Panc1 (cell line): ENCODE data around the gene IAPP. TPM values are rescaled to one million over a fixed set of nuclear protein-coding genes. Genes with fewer than 3 reads are reported as not detected.
"Not testable (repeated sequence)": the region's sequence is repeated elsewhere in the genome, so short reads cannot be mapped to it uniquely, and the experiment has no call there.

Experiments used
- ATAC-seq: fragments of 200-7000 bp; cut with Tn5 transposase; 2 replicates; pipeline ENCODE4 v1.9.1; 2020; ENCODE audit warnings: mild to moderate bottlenecking, moderate library complexity
- BruUV-seq: library from RNA; stranded (reverse); fragments of 400-500 nt; replicated peaks from 2 replicates; lab custom pipeline; 2021; lab: Mats Ljungman, UMichigan
- CTCF ChIA-PET: fragments of 300-600 bp; sonication (Branson Sonifier 250); formaldehyde crosslinking; loops from one replicate; lab custom pipeline; 2022; ENCODE audit warnings: antibody characterized with exemption; lab: Charles Lee
- POLR2A ChIA-PET: fragments of 300-600 bp; sonication (Branson Sonifier 250); formaldehyde crosslinking; loops from one replicate; lab custom pipeline; 2022; ENCODE audit warnings: antibody characterized with exemption; lab: Charles Lee
- DNase-seq: peaks from one replicate; pipeline ENCODE4 v3.0.0-alpha.2; 2010; ENCODE audit warnings: low read depth, low spot score
- H3K27ac ChIP-seq: 2 replicates; pipeline ENCODE4 v1.5.1; 2011; ENCODE audit warnings: mild to moderate bottlenecking, low read length, inconsistent platforms
- H3K27me3 ChIP-seq: fragments of 200-500 bp; sonication (Bioruptor generic); 2 replicates; pipeline ENCODE4 v1.6.0; 2014; ENCODE audit warnings: low read length, inconsistent platforms; ENCODE audit not compliant: control insufficient read depth, insufficient read depth
- H3K36me3 ChIP-seq: fragments of 200-500 bp; sonication (Bioruptor generic); 2 replicates; pipeline ENCODE4 v1.5.1; 2014; ENCODE audit warnings: inconsistent platforms, mild to moderate bottlenecking, low read length, moderate library complexity; ENCODE audit not compliant: control insufficient read depth, insufficient read depth
- H3K4me1 ChIP-seq: 2 replicates; pipeline ENCODE4 v1.5.1; 2011; ENCODE audit warnings: inconsistent platforms, mild to moderate bottlenecking, low read length, moderate library complexity; ENCODE audit not compliant: control insufficient read depth, insufficient read depth
- H3K4me3 ChIP-seq, 2 experiments: 2 replicates each; pipeline ENCODE4 v1.5.1; 2011 to 2012; ENCODE audit warnings: low read depth in 2 of 2, low read length in 2 of 2, mild to moderate bottlenecking in 2 of 2, inconsistent platforms in 1 of 2, moderate library complexity in 1 of 2
- H3K9me3 ChIP-seq: fragments of 200-500 bp; sonication (Bioruptor generic); 2 replicates; pipeline ENCODE4 v1.5.1; 2014; ENCODE audit warnings: low read depth, mild to moderate bottlenecking, inconsistent platforms, low read length, moderate library complexity; ENCODE audit not compliant: control insufficient read depth, insufficient read depth
- CTCF ChIP-seq: fragments of 450-650 bp; IDR thresholded peaks from 2 replicates; pipeline ENCODE4 v1.5.1; 2017; ENCODE audit warnings: mild to moderate bottlenecking
- POLR2AphosphoS5 ChIP-seq: IDR thresholded peaks from 2 replicates; pipeline ENCODE4 v1.6.1; 2012; ENCODE audit warnings: mild to moderate bottlenecking, low read depth, low read length, moderate library complexity
- REST ChIP-seq, 2 experiments: IDR thresholded peaks; 2 replicates each; pipeline ENCODE4 v1.6.1; 2011 to 2012; ENCODE audit warnings: low read depth in 2 of 2, control low read depth in 1 of 2, low read length in 1 of 2, mild to moderate bottlenecking in 1 of 2, moderate library complexity in 1 of 2; ENCODE audit not compliant: insufficient read depth in 1 of 2
- SIN3A ChIP-seq: IDR thresholded peaks from 2 replicates; pipeline ENCODE4 v1.6.1; 2012; ENCODE audit warnings: low read depth, mild to moderate bottlenecking, low read length, moderate library complexity, borderline replicate concordance; ENCODE audit not compliant: insufficient read depth
- TCF7L2 ChIP-seq: IDR thresholded peaks from 2 replicates; pipeline ENCODE4 v1.6.1; 2011; ENCODE audit warnings: mild to moderate bottlenecking, low read depth, low read length, inconsistent platforms
- in situ Hi-C: cut with HindIII; loops from 2 replicates; pipeline ENCODE4 v1.10.0; 2016; ENCODE audit warnings: low sequenced_read_pairs, low pct_unique_long_range_greater_than_20kb
- intact Hi-C: fragments of 100-400 bp; cut with micrococcal nuclease; formaldehyde crosslinking; loops from one replicate; pipeline ENCODE4 v1.10.0; 2022; ENCODE audit not compliant: unreplicated experiment
- total RNA-seq: library from RNA; stranded (reverse); gene quantifications from one replicate; pipeline ENCODE4 v1.2.1, GENCODE V29; 2021; ENCODE audit not compliant: unreplicated experiment

Gene IAPP
- total RNA-seq, 1 experiment from 2014 or later: not detected

- H3K36me3 ChIP-seq: no peaks in the 10 kb centered on the region
- no peaks in the 10 kb centered on the region for H3K27me3 ChIP-seq
- no TSS peak for BruUV-seq
- intact Hi-C loops (no loop called here), in situ Hi-C loops (no loop called here)
- no peak for TF ChIP-seq TCF7L2
- no peak for TF ChIP-seq SIN3A
- TF ChIP-seq CTCF: no peak
- TF ChIP-seq POLR2AphosphoS5: no peak
- TF ChIP-seq REST (IDR thresholded peaks at IDR 0.05; ENCODE audit: insufficient read depth in 1 of 2, low read depth in 2 of 2, low read length in 1 of 2): no peak
- H3K4me1 ChIP-seq: no peaks in the 10 kb centered on the region
- H3K4me3 ChIP-seq: no peak overlapping the region
- ATAC-seq: no peak
- POLR2A ChIA-PET: no interaction called here
- no peak for DNase-seq
- H3K9me3 ChIP-seq: no peaks in the 10 kb centered on the region
- no peak overlapping the region for H3K27ac ChIP-seq
- CTCF ChIA-PET: no interaction called here
These were observed 18.8 kb upstream of the IAPP start for GRCh38 chr12:21353948-21354347.

- ChIA-PET POLR2A (no interaction called here), CTCF (no interaction called here)
- Histone ChIP-seq H3K4me1 (no peaks in the 10 kb centered on the region), H3K27me3 (no peaks in the 10 kb centered on the region), H3K36me3 (no peaks in the 10 kb centered on the region), H3K27ac (no peak overlapping the region), H3K9me3 (no peaks in the 10 kb centered on the region), H3K4me3 (no peak overlapping the region)
- DNase-seq: no peak
- in situ Hi-C loops (no loop called here), intact Hi-C loops (no loop called here)
- no TSS peak for BruUV-seq
- ATAC-seq: no peak
- TF ChIP-seq TCF7L2: no peak
- no peak for TF ChIP-seq SIN3A
- TF ChIP-seq REST (IDR thresholded peaks at IDR 0.05; ENCODE audit: insufficient read depth in 1 of 2, low read depth in 2 of 2, low read length in 1 of 2): no peak
- no peak for TF ChIP-seq POLR2AphosphoS5
- no peak for TF ChIP-seq CTCF
These were observed 18.1 kb upstream of the IAPP start for GRCh38 chr12:21354641-21355040.

GRCh38 chr12:21360632-21361031, 12.1 kb upstream of the IAPP start:
- in situ Hi-C loops, H3K27me3 ChIP-seq, ATAC-seq, DNase-seq, BruUV-seq, H3K36me3 ChIP-seq, H3K9me3 ChIP-seq, H3K4me1 ChIP-seq, H3K27ac ChIP-seq, H3K4me3 ChIP-seq, CTCF ChIA-PET, POLR2A ChIA-PET, intact Hi-C loops: not testable (repeated sequence)
